ENCODE results near the gene NEURL1. TPM values are rescaled to one million over a fixed set of nuclear protein-coding genes. Genes with fewer than 3 reads are reported as not detected.

The NEURL1 gene
- total and polyA plus RNA-seq, 10 of the 15 experiments (the other 5 are each of a cell fraction or from before 2014, with no cell fraction given), result 0.02 to 0.05 (median 0.05) TPM; not detected in 6

DNA sequence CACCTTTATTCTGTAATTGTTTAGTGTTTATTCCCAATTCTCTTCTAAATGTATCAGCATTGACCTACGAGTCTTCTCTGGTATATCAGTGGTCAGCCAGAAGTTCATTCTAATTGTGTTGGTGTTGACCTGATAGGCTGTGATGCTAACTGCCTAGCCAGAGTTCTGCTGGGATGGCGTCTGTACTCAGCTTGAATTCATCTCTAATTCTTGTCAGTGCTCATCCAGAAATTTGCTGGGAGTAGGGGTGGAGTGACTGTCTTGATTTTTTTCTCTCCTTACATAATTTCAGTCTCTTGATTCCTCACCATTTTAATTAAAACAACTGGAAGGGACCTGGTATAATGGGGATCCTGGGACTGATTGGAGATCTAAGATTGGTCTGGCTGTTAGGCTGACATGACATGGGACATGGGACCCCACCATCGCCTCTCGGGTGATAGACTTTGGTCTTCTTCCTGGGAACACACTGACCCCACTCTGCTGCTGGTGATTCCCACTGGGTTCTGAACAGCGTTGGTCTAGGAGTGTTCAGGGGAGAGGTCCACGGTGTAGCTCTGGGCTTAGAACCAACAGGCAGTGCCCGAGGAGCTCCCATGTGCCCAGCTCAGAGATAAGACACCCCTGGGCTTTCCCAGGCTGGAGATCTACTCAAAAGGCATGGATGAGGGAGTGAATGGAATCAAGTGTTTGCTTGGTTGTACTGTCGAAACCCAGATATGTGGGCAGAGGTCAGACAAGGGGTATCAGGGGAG is 3.8 kb downstream of the NEURL1 start:
- no peak for DNase-seq (ENCODE audit: low read depth, low spot score)
- WGBS (ENCODE audit: insufficient coverage, insufficient replicate concordance, low lambda C conversion rate, missing lambda C conversion rate), result 40% methylated on average over 8 of the region's 8 CpGs
- no peak overlapping the region for H3K4me2 ChIP-seq (ENCODE audit: control insufficient read depth, insufficient read depth)
- ChIA-PET SMC1A (ENCODE audit: uncharacterized antibody, unreplicated experiment) (interaction anchor here (1.3 to 1.4 kb wide), 2 partner anchors 13 to 18 kb away, joined by 3 to 4 read pairs; no protein-coding TSS in a partner anchor), RAD21 (ENCODE audit: unreplicated experiment) (no interaction called here), POLR2A (no interaction called here), CTCF (interaction anchor here (0.9 to 1.9 kb wide), 2 partner anchors 18 to 96 kb away, joined by 3 to 4 read pairs; no protein-coding TSS in a partner anchor)
- H3K9me3 ChIP-seq (replicated peaks; ENCODE audit: control insufficient read depth, insufficient read depth, low read length), result no peaks in the 10 kb centered on the region
- no peaks in the 10 kb centered on the region for H3K79me2 ChIP-seq (ENCODE audit: control insufficient read depth, insufficient read depth, low read length)
- no peak for TF ChIP-seq RB1 (IDR thresholded peaks at IDR 0.05; ENCODE audit: borderline replicate concordance)
- TF ChIP-seq SMAD1 (IDR thresholded peaks at IDR 0.05; ENCODE audit: low read depth, partially characterized antibody), result no peak
- TF ChIP-seq, protein P1, sequence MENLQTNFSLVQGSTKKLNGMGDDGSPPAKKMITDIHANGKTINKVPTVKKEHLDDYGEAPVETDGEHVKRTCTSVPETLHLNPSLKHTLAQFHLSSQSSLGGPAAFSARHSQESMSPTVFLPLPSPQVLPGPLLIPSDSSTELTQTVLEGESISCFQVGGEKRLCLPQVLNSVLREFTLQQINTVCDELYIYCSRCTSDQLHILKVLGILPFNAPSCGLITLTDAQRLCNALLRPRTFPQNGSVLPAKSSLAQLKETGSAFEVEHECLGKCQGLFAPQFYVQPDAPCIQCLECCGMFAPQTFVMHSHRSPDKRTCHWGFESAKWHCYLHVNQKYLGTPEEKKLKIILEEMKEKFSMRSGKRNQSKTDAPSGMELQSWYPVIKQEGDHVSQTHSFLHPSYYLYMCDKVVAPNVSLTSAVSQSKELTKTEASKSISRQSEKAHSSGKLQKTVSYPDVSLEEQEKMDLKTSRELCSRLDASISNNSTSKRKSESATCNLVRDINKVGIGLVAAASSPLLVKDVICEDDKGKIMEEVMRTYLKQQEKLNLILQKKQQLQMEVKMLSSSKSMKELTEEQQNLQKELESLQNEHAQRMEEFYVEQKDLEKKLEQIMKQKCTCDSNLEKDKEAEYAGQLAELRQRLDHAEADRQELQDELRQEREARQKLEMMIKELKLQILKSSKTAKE (IDR thresholded peaks at IDR 0.05; ENCODE audit: low read depth, poor library complexity, severe bottlenecking), result no peak
- intact Hi-C loops (cut with micrococcal nuclease; ENCODE audit: unreplicated experiment) (no loop called here), in situ Hi-C loops (cut with MboI) (no loop called here)
- peaks cover 14 to 15% of the 10 kb centered on the region in 2 experiments for H3K27me3 ChIP-seq (replicated peaks in 1 of 2; ENCODE audit: control insufficient read depth in 2 of 2, insufficient read depth in 2 of 2, low read length in 1 of 2)
- no peak overlapping the region for H3K4me3 ChIP-seq
- no peak for FAIRE-seq
- no peaks in the 10 kb centered on the region for H3K36me3 ChIP-seq (ENCODE audit: control insufficient read depth in 2 of 2, insufficient read depth in 2 of 2, low read length in 1 of 2)
- H3K9ac ChIP-seq (ENCODE audit: control insufficient read depth, insufficient read depth, low read length), result no peak overlapping the region
- no peak for ATAC-seq
- no peaks in the 10 kb centered on the region for H4K20me1 ChIP-seq (ENCODE audit: control insufficient read depth, insufficient read depth)
- no peak overlapping the region for H2AFZ ChIP-seq (ENCODE audit: control insufficient read depth, low read depth, low read length)
- BruUV-seq (replicated peaks), result no TSS peak
- no peaks in the 10 kb centered on the region; the same call in 1 of the 2 replicates for H3K4me1 ChIP-seq (ENCODE audit: control insufficient read depth, insufficient read depth, low read length)
- no peak overlapping the region for H3K27ac ChIP-seq (ENCODE audit: control insufficient read depth, insufficient read depth)

Measured in GM12878 (cell line).